ENCODE measurements around the gene TSSK1B. TPM values are rescaled to one million over a fixed set of nuclear protein-coding genes. Genes with fewer than 3 reads are reported as not detected.
"Not testable (repeated sequence)": the region's sequence is repeated elsewhere in the genome, so short reads cannot be mapped to it uniquely, and the experiment has no call there.

TSSK1B gene
- total RNA-seq, result not detected

- intact Hi-C loops (cut with DNase I), result no loop called here
- Histone ChIP-seq H3K9me3 (no peaks in the 10 kb centered on the region), H3K27ac (no peak within 1 kb of the TSS), H3K4me1 (no peaks in the 10 kb centered on the region), H3K27me3 (no peaks in the 10 kb centered on the region), H3K4me3 (no peak within 1 kb of the TSS), H3K36me3 (no peaks in the 10 kb centered on the region)
- DNase-seq (ENCODE audit: low spot score in 2 of 2), result no peak
- no peak for TF ChIP-seq CTCF (IDR thresholded peaks at IDR 0.05)
Measured at GRCh38 chr5:113434889-113435288, at the start of gene TSSK1B. Gene TSSK1B, minus strand, starts transcription at chr5:113434989. Its CDS starts 150 bp downstream, at chr5:113434839.

GRCh38 chr5:113480243-113480642 is 45.5 kb upstream of the TSSK1B start:
- DNase-seq (ENCODE audit: low spot score in 2 of 2), result no peak
- TF ChIP-seq CTCF (IDR thresholded peaks at IDR 0.05), result no peak
- intact Hi-C loops (cut with DNase I), result loop anchor here (10.0 kb wide), 1 partner anchor 185 kb away; no protein-coding TSS in a partner anchor
- Histone ChIP-seq H3K27ac (no peak overlapping the region), H3K4me3 (no peak overlapping the region), H3K9me3 (no peaks in the 10 kb centered on the region), H3K27me3 (no peaks in the 10 kb centered on the region), H3K4me1 (no peaks in the 10 kb centered on the region), H3K36me3 (no peaks in the 10 kb centered on the region)

GRCh38 chr5:113478691-113479090 is 43.9 kb upstream of the TSSK1B start:
- Histone ChIP-seq H3K4me1 (no peaks in the 10 kb centered on the region), H3K27me3 (no peaks in the 10 kb centered on the region), H3K36me3 (no peaks in the 10 kb centered on the region), H3K9me3 (no peaks in the 10 kb centered on the region), H3K27ac (no peak overlapping the region), H3K4me3 (no peak overlapping the region)
- no peak for DNase-seq (ENCODE audit: low spot score in 2 of 2)
- intact Hi-C loops (cut with DNase I), result no loop called here
- no peak for TF ChIP-seq CTCF (IDR thresholded peaks at IDR 0.05)

GRCh38 chr5:113474100-113474728 is 39.4 kb upstream of the TSSK1B start:
- TF ChIP-seq CTCF (IDR thresholded peaks at IDR 0.05), result no peak
- Histone ChIP-seq H3K36me3 (no peaks in the 10 kb centered on the region), H3K9me3 (no peaks in the 10 kb centered on the region), H3K4me1 (no peaks in the 10 kb centered on the region), H3K27me3 (no peaks in the 10 kb centered on the region), H3K27ac (no peak overlapping the region), H3K4me3 (no peak overlapping the region)
- intact Hi-C loops (cut with DNase I), result no loop called here
- DNase-seq (ENCODE audit: low spot score in 2 of 2), result no peak

GRCh38 chr5:113463032-113463431 is 28.2 kb upstream of the TSSK1B start:
- no peak for DNase-seq (ENCODE audit: low spot score in 2 of 2)
- Histone ChIP-seq H3K4me1 (no peaks in the 10 kb centered on the region), H3K27me3 (no peaks in the 10 kb centered on the region), H3K9me3 (no peaks in the 10 kb centered on the region), H3K36me3 (no peaks in the 10 kb centered on the region), H3K4me3 (no peak overlapping the region), H3K27ac (no peak overlapping the region)
- no peak for TF ChIP-seq CTCF (IDR thresholded peaks at IDR 0.05)
- intact Hi-C loops (cut with DNase I), result no loop called here

GRCh38 chr5:113457106-113457505 is 22.3 kb upstream of the TSSK1B start:
- intact Hi-C loops (cut with DNase I); H3K4me1 ChIP-seq; DNase-seq (ENCODE audit: low spot score in 2 of 2); H3K27me3 ChIP-seq; H3K4me3 ChIP-seq; H3K9me3 ChIP-seq; H3K27ac ChIP-seq; H3K36me3 ChIP-seq: not testable (repeated sequence)

Measured in ascending aorta (tissue), 2 donors.